GM12878 (cell line): Measurements from ENCODE around the gene KIDINS220. TPM values are rescaled to one million over a fixed set of nuclear protein-coding genes. Genes with fewer than 3 reads are reported as not detected.
A peak's percentile ranks its signal among the peaks of the same experiment; 100 is the strongest.

ENCODE experiments used
- ATAC-seq: fragments of 200-7000 bp; cut with Tn5 transposase; 3 replicates; pipeline ENCODE4 v1.9.1; 2020; ENCODE audit warnings: mild to moderate bottlenecking, moderate library complexity
- BruUV-seq: library from RNA; stranded (reverse); fragments of 400-500 nt; replicated peaks from 2 replicates; lab custom pipeline; 2021; lab: Mats Ljungman, UMichigan
- CTCF ChIA-PET: fragments of 300-600 bp; sonication (Branson Sonifier 250); formaldehyde crosslinking; extraction: SDS; loops from one replicate; lab custom pipeline; 2021; ENCODE audit warnings: inconsistent platforms; lab: Yijun Ruan, JAX
- POLR2A ChIA-PET: fragments of 350-600 bp; formaldehyde crosslinking; extraction: SDS; loops from one replicate; lab custom pipeline; 2021; ENCODE audit warnings: inconsistent platforms; lab: Charles Lee
- RAD21 ChIA-PET: fragments of 300-600 bp; sonication (Branson Sonifier 250); formaldehyde crosslinking; loops from one replicate; lab custom pipeline; 2023; ENCODE audit warnings: antibody characterized with exemption; ENCODE audit not compliant: unreplicated experiment; lab: Charles Lee
- SMC1A ChIA-PET: fragments of 300-600 bp; sonication (Branson Sonifier 250); formaldehyde crosslinking; loops from one replicate; lab custom pipeline; 2023; ENCODE audit not compliant: unreplicated experiment, uncharacterized antibody; lab: Charles Lee
- DNase-seq: peaks from one replicate; pipeline ENCODE4 v3.0.0-alpha.2; 2011; ENCODE audit warnings: low read depth, low spot score
- FAIRE-seq: peaks from 3 replicates; lab custom pipeline; 2011; peaks lifted over from hg19 to GRCh38; lab: Jason Lieb, UNC
- H2AFZ ChIP-seq: 2 replicates; pipeline ENCODE4 v1.6.0; 2011; ENCODE audit warnings: low read depth, low read length, control low read depth; ENCODE audit not compliant: control insufficient read depth
- H3K27ac ChIP-seq: 2 replicates; pipeline ENCODE4 v1.5.1; 2011; ENCODE audit warnings: control low read depth; ENCODE audit not compliant: control insufficient read depth, insufficient read depth
- H3K27me3 ChIP-seq, 2 experiments: replicated peaks in 1 of 2; 2 replicates each; pipeline versions ENCODE4 v1.6.0 to v1.6.1; 2011; ENCODE audit warnings: low read length in 1 of 2; ENCODE audit not compliant: control insufficient read depth in 2 of 2, insufficient read depth in 2 of 2
- H3K36me3 ChIP-seq, 2 experiments: 2 replicates each; pipeline ENCODE4 v1.5.1; 2011; ENCODE audit warnings: low read length in 1 of 2; ENCODE audit not compliant: control insufficient read depth in 2 of 2, insufficient read depth in 2 of 2
- H3K4me1 ChIP-seq: 2 replicates; pipeline ENCODE4 v1.6.1; 2011; ENCODE audit warnings: mild to moderate bottlenecking, low read length, moderate library complexity, mixed read lengths; ENCODE audit not compliant: control insufficient read depth, insufficient read depth
- H3K4me2 ChIP-seq: 2 replicates; pipeline ENCODE4 v1.6.0; 2011; ENCODE audit warnings: control low read depth; ENCODE audit not compliant: control insufficient read depth, insufficient read depth
- H3K4me3 ChIP-seq: fragments of 200-600 bp; sonication (generic); 2 replicates; pipeline ENCODE4 v1.5.1; 2016
- H3K79me2 ChIP-seq: 2 replicates; pipeline ENCODE4 v1.6.0; 2011; ENCODE audit warnings: low read length; ENCODE audit not compliant: control insufficient read depth, insufficient read depth
- H3K9ac ChIP-seq: 2 replicates; pipeline ENCODE4 v1.8.0; 2011; ENCODE audit warnings: low read length, control low read depth, mixed read lengths; ENCODE audit not compliant: control insufficient read depth, insufficient read depth
- H3K9me3 ChIP-seq: replicated peaks from 3 replicates; pipeline ENCODE4 v1.5.1; 2011; ENCODE audit warnings: mild to moderate bottlenecking, low read length; ENCODE audit not compliant: control insufficient read depth, insufficient read depth
- H4K20me1 ChIP-seq: 2 replicates; pipeline ENCODE4 v1.6.0; 2011; ENCODE audit not compliant: control insufficient read depth, insufficient read depth
- ASH2L ChIP-seq: fragments of 300-600, 200-600 bp; sonication (generic); IDR thresholded peaks from 2 replicates; pipeline ENCODE4 v1.6.1; 2017; ENCODE audit warnings: low read depth, mild to moderate bottlenecking, borderline replicate concordance
- ATF2 ChIP-seq: IDR thresholded peaks from 2 replicates; pipeline ENCODE4 v1.6.1; 2012; ENCODE audit warnings: low read length, inconsistent platforms
- ATF3 ChIP-seq: IDR thresholded peaks from 2 replicates; pipeline ENCODE4 v1.6.1; 2011; ENCODE audit warnings: low read depth, mild to moderate bottlenecking, low read length, moderate library complexity, borderline replicate concordance; ENCODE audit errors: extremely low read depth
- CBX5 ChIP-seq: sonication (generic); IDR thresholded peaks from 2 replicates; pipeline ENCODE4 v1.6.1; 2016; ENCODE audit warnings: low read depth, moderate library complexity, mild to moderate bottlenecking, inconsistent platforms
- CREB1 ChIP-seq: IDR thresholded peaks from 2 replicates; pipeline ENCODE4 v1.6.1; 2012; ENCODE audit warnings: low read depth, mild to moderate bottlenecking, inconsistent platforms
- ESRRA ChIP-seq: IDR thresholded peaks from 2 replicates; pipeline ENCODE4 v1.6.1; 2012; ENCODE audit warnings: mild to moderate bottlenecking, low read length, improper control_type of control experiment
- GABPA ChIP-seq: IDR thresholded peaks from 2 replicates; pipeline ENCODE4 v1.6.1; 2014; ENCODE audit warnings: antibody characterized with exemption, low read depth, mild to moderate bottlenecking, inconsistent platforms
- IRF4 ChIP-seq: IDR thresholded peaks from 2 replicates; pipeline ENCODE4 v1.6.1; 2011; ENCODE audit warnings: low read depth, low read length
- MEF2A ChIP-seq: IDR thresholded peaks from 2 replicates; pipeline ENCODE4 v1.6.1; 2011; ENCODE audit warnings: low read depth, mild to moderate bottlenecking, low read length, moderate library complexity; ENCODE audit not compliant: insufficient read depth
- MLLT1 ChIP-seq: fragments of 450-650 bp; IDR thresholded peaks from 2 replicates; pipeline ENCODE4 v1.6.1; 2016; ENCODE audit warnings: mild to moderate bottlenecking
- MTA2 ChIP-seq: fragments of 450-650 bp; IDR thresholded peaks from 2 replicates; pipeline ENCODE4 v1.6.1; 2016; ENCODE audit warnings: low read depth, mild to moderate bottlenecking, moderate library complexity
- SMAD1 ChIP-seq: fragments of 450-650 bp; IDR thresholded peaks from 2 replicates; pipeline ENCODE4 v1.6.1; 2018; ENCODE audit warnings: mild to moderate bottlenecking, low read depth; ENCODE audit not compliant: partially characterized antibody
- SP1 ChIP-seq: IDR thresholded peaks from one replicate; pipeline ENCODE4 v1.6.1; 2011; ENCODE audit warnings: low read depth, low read length
- SPI1 ChIP-seq: IDR thresholded peaks from 2 replicates; pipeline ENCODE4 v1.6.1; 2011; ENCODE audit warnings: low read depth, mild to moderate bottlenecking, low read length, moderate library complexity, borderline replicate concordance; ENCODE audit not compliant: insufficient read depth
- SUZ12 ChIP-seq: fragments of 200-600 bp; sonication (generic); IDR thresholded peaks from one replicate; pipeline ENCODE4 v1.6.1; 2018; ENCODE audit warnings: antibody characterized with exemption, mild to moderate bottlenecking; ENCODE audit not compliant: unreplicated experiment
- ZNF622 ChIP-seq: fragments of 450-650 bp; IDR thresholded peaks from 2 replicates; pipeline ENCODE4 v1.6.1; 2017; ENCODE audit warnings: mild to moderate bottlenecking, inconsistent platforms
- WGBS: methylation state at CpG from one replicate; pipeline ENCODE4 v1.1.6; 2016; ENCODE audit warnings: low lambda C conversion rate; ENCODE audit not compliant: insufficient replicate concordance, insufficient coverage; ENCODE audit errors: missing lambda C conversion rate; 5-methylcytosine and 5-hydroxymethylcytosine counted together
- in situ Hi-C: fragments of 300-500 bp; cut with MboI; formaldehyde crosslinking; loops from 9 replicates; pipeline ENCODE4 v1.14.3; 2018; ENCODE audit warnings: mixed read lengths
- intact Hi-C: fragments of 100-400 bp; cut with micrococcal nuclease; formaldehyde crosslinking; loops from one replicate; pipeline ENCODE4 v1.14.2; 2022; ENCODE audit not compliant: unreplicated experiment
- polyA plus RNA-seq, 11 experiments: library from polyadenylated mRNA; depleted of rRNA in 4 of 11; unstranded in 6 of 11; stranded (reverse) in 5 of 11; fragments of >200 nt; fragmentation: Nextera tagmentation in 4 of 11; fragmentation: Illumina TruSeq in 1 of 11; extraction: Ambion mirVana in 4 of 11; extraction: Trizol in 1 of 11; gene quantifications; 1 replicate in 1 of 11; 2 replicates in 10 of 11; pipeline versions ENCODE4 v1.2.1 to v1.2.3, GENCODE V29; 2011 to 2016; ENCODE audit warnings: inconsistent platforms in 2 of 11, missing spikeins in 2 of 11, low read depth in 1 of 11
- total RNA-seq, 4 experiments: library from RNA; depleted of rRNA in 3 of 4; stranded (reverse); fragments of >200 nt in 3 of 4; fragmentation: Illumina TruSeq in 1 of 4; extraction: Trizol in 1 of 4; gene quantifications; 2 replicates each; pipeline versions ENCODE4 v1.2.1 to v1.2.3, GENCODE V29; 2013 to 2021

Gene KIDINS220
- total and polyA plus RNA-seq, 10 of the 15 experiments (the other 5 are each of a cell fraction or from before 2014, with no cell fraction given): 6.0 to 31.2 (median 16.0) TPM

- Histone ChIP-seq H3K79me2 (no peaks in the 10 kb centered on the region), H3K4me2 (no peak overlapping the region), H3K9ac (no peak overlapping the region), H3K4me1 (no peaks in the 10 kb centered on the region), H4K20me1 (no peaks in the 10 kb centered on the region), H3K27me3 (no peaks in the 10 kb centered on the region), H3K36me3 (no peaks in the 10 kb centered on the region), H3K9me3 (no peaks in the 10 kb centered on the region), H3K4me3 (no peak overlapping the region), H3K27ac (no peak overlapping the region), H2AFZ (no peak overlapping the region)
- DNase-seq (no peak), ATAC-seq (peak; percentile 75), FAIRE-seq (no peak)
- in situ Hi-C loops: no loop called here
- BruUV-seq: no TSS peak
- SMC1A ChIA-PET: no interaction called here
- CTCF ChIA-PET: interaction anchor here (0.7 kb wide), 1 partner anchor 547 kb away, joined by 3 read pairs; no protein-coding TSS in a partner anchor
- POLR2A ChIA-PET: no interaction called here
- intact Hi-C loops: no loop called here
- RAD21 ChIA-PET: interaction anchor here (0.9 to 1.0 kb wide), 2 partner anchors 9 to 124 kb away, joined by 3 read pairs; no protein-coding TSS in a partner anchor
- WGBS: 30% methylated on average over 2 of the region's 2 CpGs
- TF ChIP-seq MTA2: peak; percentile 74
- no peak for TF ChIP-seq CBX5
Observed at GRCh38 chr2:8860239-8860638, 22.8 kb upstream of the KIDINS220 start.

- FAIRE-seq (no peak), ATAC-seq (no peak), DNase-seq (no peak)
- RAD21 ChIA-PET: no interaction called here
- 96% methylated on average over 1 of the region's 1 CpG for WGBS
- POLR2A ChIA-PET: no interaction called here
- SMC1A ChIA-PET: no interaction called here
- Histone ChIP-seq H3K4me2 (no peak overlapping the region), H3K4me1 (no peaks in the 10 kb centered on the region), H3K27me3 (no peaks in the 10 kb centered on the region), H2AFZ (no peak overlapping the region), H4K20me1 (no peaks in the 10 kb centered on the region), H3K27ac (no peak overlapping the region), H3K9me3 (no peaks in the 10 kb centered on the region), H3K36me3 (no peaks in the 10 kb centered on the region), H3K4me3 (no peak overlapping the region), H3K79me2 (no peaks in the 10 kb centered on the region), H3K9ac (no peak overlapping the region)
- in situ Hi-C loops: no loop called here
- BruUV-seq: no TSS peak
- CTCF ChIA-PET: interaction anchor here (0.6 to 1.7 kb wide), 3 partner anchors 23 to 1761 kb away, joined by 3 to 4 read pairs (median 3); no protein-coding TSS in a partner anchor
- intact Hi-C loops: no loop called here
- TF ChIP-seq SUZ12 (no peak), MEF2A (no peak), ATF3 (no peak), SMAD1 (no peak), CREB1 (no peak), IRF4 (no peak), ESRRA (no peak), ATF2 (no peak), MLLT1 (no peak), GABPA (no peak), SP1 (no peak), ASH2L (no peak), SPI1 (no peak), ZNF622 (no peak)
Observed at GRCh38 chr2:8858910-8859309, 21.5 kb upstream of the KIDINS220 start.
